Lower lobe of right lung (tissue), 2 donors: Measurements from ENCODE around the gene KCNQ1. TPM values are rescaled to one million over a fixed set of nuclear protein-coding genes. Genes with fewer than 3 reads are reported as not detected.

ENCODE experiments used
- ATAC-seq, 2 donors: fragments of 200-7000 bp; cut with Tn5 transposase; one replicate each; pipeline ENCODE4 v1.9.1; 2020 to 2022; ENCODE audit warnings: mild to moderate bottlenecking in 2 of 2, moderate library complexity in 2 of 2
- DNase-seq: peaks from one replicate; pipeline ENCODE4 v3.0.0-alpha.2; 2020
- H3K27ac ChIP-seq: fragments of 200-600 bp; one replicate; pipeline ENCODE4 v1.8.0; 2022
- H3K27me3 ChIP-seq: fragments of 200-600 bp; one replicate; pipeline ENCODE4 v1.8.0; 2022; ENCODE audit warnings: low read depth
- H3K36me3 ChIP-seq: fragments of 200-600 bp; one replicate; pipeline ENCODE4 v1.8.0; 2022; ENCODE audit warnings: mild to moderate bottlenecking
- H3K4me1 ChIP-seq: fragments of 200-600 bp; one replicate; pipeline ENCODE4 v1.8.0; 2022
- H3K4me3 ChIP-seq: fragments of 200-600 bp; one replicate; pipeline ENCODE4 v1.8.0; 2022; ENCODE audit warnings: mild to moderate bottlenecking
- H3K9me3 ChIP-seq: fragments of 200-600 bp; one replicate; pipeline ENCODE4 v1.8.0; 2022
- intact Hi-C: fragments of 100-400 bp; cut with DNase I; formaldehyde crosslinking; loops from one replicate; pipeline ENCODE4 v1.11.0; 2022
- total RNA-seq: library from RNA; stranded (reverse); fragmentation: NEBNext Ultra II Directional; extraction: Animal tissue kit (Norgen Biotek cat#: 25700); gene quantifications from one replicate; pipeline ENCODE4 v1.2.1, GENCODE V29; 2021
- TF ChIP-seq, protein P1 (sequence below): fragments of 200-600 bp; IDR thresholded peaks from one replicate; pipeline ENCODE4 v1.8.0; 2022; ENCODE audit warnings: antibody characterized with exemption, mild to moderate bottlenecking
- donor health status: DM: no; HTN: yes; CAD: no; lungs with severe emphysema.

KCNQ1 gene
- total RNA-seq, 1 donor from 2014 or later = 51.0 TPM

DNA sequence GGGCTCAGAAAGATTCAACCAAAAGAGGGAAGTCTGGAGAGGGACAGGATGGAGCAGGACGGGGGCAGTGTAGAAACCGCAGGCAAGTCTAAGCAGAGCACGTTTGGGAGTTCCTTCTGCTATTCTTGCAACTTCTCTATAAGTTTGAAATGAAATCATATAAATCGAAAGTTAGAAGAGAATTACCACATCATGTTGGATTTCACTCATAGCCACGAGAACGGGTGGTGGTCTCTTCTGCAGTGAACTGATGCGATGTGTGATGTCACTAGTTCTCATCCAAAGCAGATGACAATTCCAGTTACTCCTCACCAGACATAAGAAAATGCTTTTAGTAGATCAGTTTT lies 36.0 kb downstream of the KCNQ1 start:
- intact Hi-C loops = no loop called here
- no peak overlapping the region for H3K4me3 ChIP-seq
- DNase-seq (peak; percentile 72), ATAC-seq (peak; percentile 84 to 93)
- H3K27ac ChIP-seq = no peak overlapping the region
- H3K4me1 ChIP-seq = peaks cover 11% of the 10 kb centered on the region
- TF ChIP-seq, protein P1, sequence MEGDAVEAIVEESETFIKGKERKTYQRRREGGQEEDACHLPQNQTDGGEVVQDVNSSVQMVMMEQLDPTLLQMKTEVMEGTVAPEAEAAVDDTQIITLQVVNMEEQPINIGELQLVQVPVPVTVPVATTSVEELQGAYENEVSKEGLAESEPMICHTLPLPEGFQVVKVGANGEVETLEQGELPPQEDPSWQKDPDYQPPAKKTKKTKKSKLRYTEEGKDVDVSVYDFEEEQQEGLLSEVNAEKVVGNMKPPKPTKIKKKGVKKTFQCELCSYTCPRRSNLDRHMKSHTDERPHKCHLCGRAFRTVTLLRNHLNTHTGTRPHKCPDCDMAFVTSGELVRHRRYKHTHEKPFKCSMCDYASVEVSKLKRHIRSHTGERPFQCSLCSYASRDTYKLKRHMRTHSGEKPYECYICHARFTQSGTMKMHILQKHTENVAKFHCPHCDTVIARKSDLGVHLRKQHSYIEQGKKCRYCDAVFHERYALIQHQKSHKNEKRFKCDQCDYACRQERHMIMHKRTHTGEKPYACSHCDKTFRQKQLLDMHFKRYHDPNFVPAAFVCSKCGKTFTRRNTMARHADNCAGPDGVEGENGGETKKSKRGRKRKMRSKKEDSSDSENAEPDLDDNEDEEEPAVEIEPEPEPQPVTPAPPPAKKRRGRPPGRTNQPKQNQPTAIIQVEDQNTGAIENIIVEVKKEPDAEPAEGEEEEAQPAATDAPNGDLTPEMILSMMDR = no peak
- H3K27me3 ChIP-seq = no peaks in the 10 kb centered on the region
- H3K36me3 ChIP-seq = no peaks in the 10 kb centered on the region
- no peaks in the 10 kb centered on the region for H3K9me3 ChIP-seq

DNA sequence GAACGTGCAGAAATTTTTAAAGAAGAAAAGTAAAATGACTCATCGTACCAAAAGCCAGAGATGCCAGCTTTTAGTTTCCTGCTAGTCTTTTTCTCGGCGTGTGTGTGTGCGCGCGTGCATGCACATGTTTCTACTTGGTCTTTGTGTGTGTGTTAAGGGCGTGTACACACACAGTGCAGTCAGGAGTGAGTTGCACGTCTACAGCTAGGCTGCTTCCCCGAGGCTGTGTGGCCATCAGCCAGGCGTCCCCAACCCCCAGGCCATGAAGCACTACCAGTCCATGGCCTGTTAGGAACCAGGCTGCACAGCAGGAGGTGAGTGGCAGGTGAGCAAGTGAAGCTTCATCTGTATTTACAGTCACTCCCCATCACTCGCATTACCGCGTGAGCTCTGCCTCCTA lies 36.4 kb downstream of the KCNQ1 start:
- no peak for DNase-seq
- TF ChIP-seq, protein P1 = no peak
- Histone ChIP-seq H3K9me3 (no peaks in the 10 kb centered on the region), H3K27ac (peak overlapping the region; percentile 26), H3K4me3 (no peak overlapping the region), H3K27me3 (no peaks in the 10 kb centered on the region), H3K4me1 (peaks cover 11% of the 10 kb centered on the region), H3K36me3 (no peaks in the 10 kb centered on the region)
- peak in 1 of 2 donors; percentile 55 for ATAC-seq
- intact Hi-C loops = no loop called here

DNA sequence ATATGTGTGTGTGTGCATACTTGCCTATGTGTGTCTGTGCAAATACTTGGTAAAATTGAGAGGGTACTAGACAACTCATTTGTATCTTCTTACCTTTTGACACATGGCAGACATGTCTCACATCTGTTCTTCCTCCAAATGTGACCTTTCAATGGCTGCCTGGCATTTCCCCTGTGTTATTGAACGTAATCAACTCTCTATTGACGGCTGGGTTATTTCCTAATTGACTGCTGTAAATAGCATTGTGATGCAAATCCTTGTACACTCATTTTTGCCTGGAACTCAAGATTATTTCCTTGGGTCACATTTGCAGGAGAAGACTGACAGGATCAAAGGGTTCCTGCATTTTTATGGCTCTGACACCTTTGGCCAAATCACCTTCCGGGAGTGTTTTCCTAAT lies 37.4 kb downstream of the KCNQ1 start:
- Histone ChIP-seq H3K36me3 (no peaks in the 10 kb centered on the region), H3K27me3 (no peaks in the 10 kb centered on the region), H3K27ac (no peak overlapping the region), H3K4me3 (no peak overlapping the region), H3K9me3 (peaks cover 3% of the 10 kb centered on the region), H3K4me1 (peaks cover 11% of the 10 kb centered on the region)
- intact Hi-C loops = no loop called here
- TF ChIP-seq, protein P1 = no peak
- DNase-seq = no peak
- ATAC-seq = no peak

DNA sequence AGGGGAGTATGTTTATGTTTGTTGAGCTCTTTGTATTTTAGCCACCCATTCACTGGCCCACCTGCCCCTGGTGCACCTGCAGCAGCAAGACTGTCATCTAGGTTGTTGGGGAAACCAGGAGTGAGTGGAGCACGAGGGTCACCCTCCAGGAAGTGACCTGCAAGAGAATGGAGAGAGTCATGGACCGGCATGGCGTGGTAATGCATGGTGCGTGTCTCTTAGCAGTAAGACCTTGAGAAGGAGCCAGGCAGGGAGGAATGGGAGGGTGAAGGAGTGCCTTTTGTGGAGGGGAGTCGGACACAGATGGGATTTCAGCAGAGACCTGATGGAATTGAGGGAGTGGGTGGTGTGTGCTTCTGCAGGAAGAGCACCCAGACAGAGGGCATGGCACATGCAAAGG lies 37.9 kb downstream of the KCNQ1 start:
- TF ChIP-seq, protein P1 = no peak
- peaks cover 11% of the 10 kb centered on the region for H3K4me1 ChIP-seq
- peaks cover 9% of the 10 kb centered on the region for H3K9me3 ChIP-seq
- ATAC-seq = no peak
- H3K36me3 ChIP-seq = no peaks in the 10 kb centered on the region
- no peak overlapping the region for H3K4me3 ChIP-seq
- DNase-seq = no peak
- intact Hi-C loops = no loop called here
- no peaks in the 10 kb centered on the region for H3K27me3 ChIP-seq
- H3K27ac ChIP-seq = no peak overlapping the region

DNA sequence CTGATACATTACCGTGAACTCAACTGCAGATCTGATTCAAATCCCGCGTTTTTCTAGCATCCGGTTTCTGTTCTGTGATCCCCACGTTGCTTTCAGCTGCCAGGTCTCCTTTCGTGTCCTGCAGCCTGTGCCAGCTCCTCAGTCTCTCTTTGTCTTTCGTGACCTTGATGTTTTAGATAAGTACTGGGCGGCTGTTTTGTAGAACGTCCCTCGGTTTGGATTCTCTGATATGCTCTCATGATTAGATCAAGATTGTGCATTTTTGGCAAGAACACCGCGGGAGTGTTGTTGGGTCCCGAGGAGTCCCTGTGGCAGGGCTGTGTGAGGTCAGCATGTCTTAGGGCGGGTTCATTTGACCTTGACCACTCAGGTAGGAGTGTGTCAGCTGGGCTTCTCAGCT lies 38.6 kb downstream of the KCNQ1 start:
- intact Hi-C loops = no loop called here
- Histone ChIP-seq H3K36me3 (no peaks in the 10 kb centered on the region), H3K4me1 (peaks cover 11% of the 10 kb centered on the region), H3K4me3 (no peak overlapping the region), H3K9me3 (peaks cover 15% of the 10 kb centered on the region), H3K27ac (no peak overlapping the region), H3K27me3 (no peaks in the 10 kb centered on the region)
- TF ChIP-seq, protein P1 = no peak
- ATAC-seq (no peak), DNase-seq (no peak)

DNA sequence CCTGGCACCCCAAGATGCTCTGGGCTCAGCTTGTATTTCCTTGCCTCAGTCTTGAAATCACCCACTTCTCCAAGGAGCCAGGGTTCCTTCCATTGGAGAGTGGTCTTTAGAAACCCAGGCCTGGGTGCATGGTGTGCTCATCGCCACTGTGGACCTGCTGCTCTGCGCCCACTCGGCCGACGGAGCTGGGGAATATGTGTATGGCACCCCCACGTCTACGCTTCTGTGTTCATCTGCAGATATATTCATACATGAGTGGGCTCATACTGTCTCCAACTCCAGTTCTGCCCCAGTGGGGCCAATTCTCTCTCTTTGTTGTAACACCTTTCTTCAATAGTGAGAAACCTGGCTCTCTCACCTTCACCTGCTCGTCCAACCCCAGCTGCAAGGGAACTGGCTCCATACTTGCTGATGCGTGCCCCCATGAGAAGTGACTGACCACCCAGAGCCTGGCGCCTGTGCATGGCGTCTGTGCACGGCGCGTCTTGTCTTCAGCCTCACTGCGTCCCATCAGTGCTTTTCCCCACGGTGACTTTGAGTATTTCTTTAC lies 39.8 kb downstream of the KCNQ1 start:
- DNase-seq (no peak), ATAC-seq (no peak)
- no peak overlapping the region for H3K27ac ChIP-seq
- no peak overlapping the region for H3K4me3 ChIP-seq
- H3K36me3 ChIP-seq = no peaks in the 10 kb centered on the region
- TF ChIP-seq, protein P1 = no peak
- intact Hi-C loops = no loop called here
- H3K9me3 ChIP-seq = peaks cover 21% of the 10 kb centered on the region
- H3K27me3 ChIP-seq = no peaks in the 10 kb centered on the region
- peaks cover 11% of the 10 kb centered on the region for H3K4me1 ChIP-seq
